ENCODE measurements around the gene SLFN12.
"Not testable (repeated sequence)": the region's sequence is repeated elsewhere in the genome, so short reads cannot be mapped to it uniquely, and the experiment has no call there.

The SLFN12 gene

GRCh38 chr17:35428229-35428628 lies 4.1 kb downstream of the SLFN12 start:
- TF ChIP-seq CTCF (IDR thresholded peaks at IDR 0.05; ENCODE audit: low read depth, low read length) = no peak
- no peak overlapping the region for H3K4me3 ChIP-seq (ENCODE audit: low read depth, low read length)
- H3K36me3 ChIP-seq = no peaks in the 10 kb centered on the region
- no peaks in the 10 kb centered on the region for H3K9me3 ChIP-seq (ENCODE audit: severe bottlenecking)
- no peak for DNase-seq
- peaks cover 86% of the 10 kb centered on the region for H3K27me3 ChIP-seq (ENCODE audit: insufficient read depth, low read depth, severe bottlenecking)
- H3K27ac ChIP-seq = no peak overlapping the region

DNA sequence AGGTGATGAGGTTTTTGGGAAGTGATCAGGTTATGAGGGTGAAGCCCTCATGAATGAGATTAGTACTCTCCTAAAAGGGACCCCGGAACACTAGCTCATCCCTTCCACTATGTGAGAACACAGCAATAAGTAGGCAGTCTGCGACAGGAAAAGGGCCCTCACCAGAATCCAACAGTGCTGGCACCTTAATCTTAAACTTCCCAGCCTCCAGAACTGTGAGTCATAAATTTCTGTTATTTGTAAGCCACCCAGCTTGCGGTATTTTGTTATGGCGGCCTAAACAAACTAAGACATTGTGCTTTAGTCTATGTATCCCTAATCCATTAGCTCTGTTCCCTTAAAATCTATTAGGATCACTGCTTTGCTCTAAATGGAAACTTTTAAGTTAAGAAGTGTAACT lies 8.5 kb downstream of the SLFN12 start:
- Histone ChIP-seq H3K36me3 (no peaks in the 10 kb centered on the region), H3K27ac (no peak overlapping the region), H3K27me3 (ENCODE audit: insufficient read depth, low read depth, severe bottlenecking) (peaks cover 83% of the 10 kb centered on the region), H3K9me3 (ENCODE audit: severe bottlenecking) (peaks cover 3% of the 10 kb centered on the region), H3K4me3 (ENCODE audit: low read depth, low read length) (no peak overlapping the region)
- no peak for TF ChIP-seq CTCF (IDR thresholded peaks at IDR 0.05; ENCODE audit: low read depth, low read length)
- no peak for DNase-seq

DNA sequence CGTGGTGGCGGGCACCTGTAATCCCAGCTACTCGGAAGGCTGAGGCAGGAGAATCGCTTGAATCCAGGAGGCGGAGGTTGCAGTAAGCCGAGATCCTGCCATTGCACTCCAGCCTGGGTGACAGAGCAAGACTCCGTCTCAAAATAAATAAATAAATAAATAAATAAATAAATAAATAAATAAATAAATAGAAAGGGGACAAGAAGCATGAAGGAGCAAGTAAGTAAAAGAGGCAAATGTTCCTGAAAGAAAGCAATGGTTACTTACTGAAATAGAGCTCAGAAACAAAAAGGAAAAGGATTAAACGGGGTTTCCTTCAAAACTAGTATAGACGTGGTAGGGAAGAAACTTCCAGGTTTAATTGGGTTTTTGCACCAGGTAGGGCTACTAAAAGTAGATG lies 11.2 kb downstream of the SLFN12 start:
- H3K36me3 ChIP-seq; H3K27ac ChIP-seq; DNase-seq; H3K4me3 ChIP-seq (ENCODE audit: low read depth, low read length); H3K9me3 ChIP-seq (ENCODE audit: severe bottlenecking): not testable (repeated sequence)
- H3K27me3 ChIP-seq (ENCODE audit: insufficient read depth, low read depth, severe bottlenecking) = peaks cover 82% of the 10 kb centered on the region

DNA sequence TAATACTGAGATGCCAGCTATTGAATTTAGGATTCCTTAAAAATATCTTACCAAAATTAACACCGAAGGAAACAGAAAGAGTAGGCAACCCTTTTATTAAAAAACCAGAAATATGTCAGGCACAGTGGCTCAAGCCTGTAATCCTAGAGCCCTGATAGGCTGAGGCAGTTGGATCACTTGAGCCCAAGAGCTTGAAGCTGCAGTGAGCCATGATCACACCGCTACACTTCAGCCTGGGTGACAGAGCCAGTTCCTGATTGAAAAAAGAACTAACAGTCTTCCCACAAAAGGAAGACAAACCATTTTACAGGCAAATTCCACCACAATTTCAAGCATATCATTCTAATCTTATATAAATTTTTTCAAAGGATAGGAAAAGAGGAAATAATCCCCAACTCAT lies 15.6 kb downstream of the SLFN12 start:
- no peak overlapping the region for H3K4me3 ChIP-seq (ENCODE audit: low read depth, low read length)
- H3K27me3 ChIP-seq (ENCODE audit: insufficient read depth, low read depth, severe bottlenecking) = peaks cover 78% of the 10 kb centered on the region
- no peaks in the 10 kb centered on the region for H3K36me3 ChIP-seq
- H3K9me3 ChIP-seq (ENCODE audit: severe bottlenecking) = peaks cover 10% of the 10 kb centered on the region
- H3K27ac ChIP-seq = no peak overlapping the region
- TF ChIP-seq CTCF (IDR thresholded peaks at IDR 0.05; ENCODE audit: low read depth, low read length) = no peak
- no peak for DNase-seq

DNA sequence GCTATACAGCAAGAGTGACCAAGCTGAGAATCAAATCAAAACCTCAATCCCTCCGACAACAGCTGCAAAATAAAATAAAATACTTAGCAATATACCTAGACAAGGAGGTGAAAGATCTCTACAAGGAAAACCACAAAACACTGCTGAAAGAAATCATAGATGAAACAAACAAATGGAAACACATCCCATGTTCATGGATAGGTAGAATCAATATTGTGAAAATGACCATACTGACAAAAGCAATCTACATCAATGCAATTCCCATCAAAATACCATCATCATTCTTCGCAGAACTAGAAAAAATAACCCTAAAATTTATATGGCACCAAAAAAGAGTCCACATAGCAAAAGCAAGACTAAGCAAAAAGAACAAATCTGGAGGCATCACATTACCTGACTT lies 17.6 kb downstream of the SLFN12 start:
- DNase-seq, H3K36me3 ChIP-seq: not testable (repeated sequence)
- H3K27me3 ChIP-seq (ENCODE audit: insufficient read depth, low read depth, severe bottlenecking) = peaks cover 79% of the 10 kb centered on the region

DNA sequence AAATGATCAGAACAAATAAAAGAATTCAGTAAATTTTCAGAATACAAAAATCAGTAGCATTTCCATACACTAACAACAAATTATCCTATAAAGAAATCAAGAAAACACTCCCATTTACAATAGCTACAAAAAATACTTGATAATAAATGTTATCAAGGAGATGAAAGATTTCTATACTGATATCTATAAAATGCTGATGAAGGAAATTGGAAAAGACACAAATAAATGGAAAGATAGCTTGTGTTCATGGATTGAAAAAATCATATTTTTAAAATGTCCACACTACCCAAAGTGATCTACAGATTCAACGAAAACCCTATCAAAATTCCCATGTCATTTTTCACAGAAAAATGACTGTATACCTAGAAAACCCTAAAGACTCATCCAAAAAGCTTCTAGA lies 18.1 kb downstream of the SLFN12 start:
- TF ChIP-seq CTCF (IDR thresholded peaks at IDR 0.05; ENCODE audit: low read depth, low read length) = no peak
- peaks cover 79% of the 10 kb centered on the region for H3K27me3 ChIP-seq (ENCODE audit: insufficient read depth, low read depth, severe bottlenecking)
- no peaks in the 10 kb centered on the region for H3K36me3 ChIP-seq
- peaks cover 7% of the 10 kb centered on the region for H3K9me3 ChIP-seq (ENCODE audit: severe bottlenecking)
- H3K27ac ChIP-seq = no peak overlapping the region
- DNase-seq = no peak
- no peak overlapping the region for H3K4me3 ChIP-seq (ENCODE audit: low read depth, low read length)

More for the DNA sequence above, 17.6 kb downstream of the SLFN12 start:
- H3K27ac ChIP-seq; H3K4me3 ChIP-seq (ENCODE audit: low read depth, low read length): not testable (repeated sequence)
- H3K9me3 ChIP-seq (ENCODE audit: severe bottlenecking) = peaks cover 10% of the 10 kb centered on the region

- H3K27ac ChIP-seq = no peak overlapping the region
- H3K9me3 ChIP-seq (ENCODE audit: severe bottlenecking) = no peaks in the 10 kb centered on the region
- peaks cover 73% of the 10 kb centered on the region for H3K27me3 ChIP-seq (ENCODE audit: insufficient read depth, low read depth, severe bottlenecking)
- H3K4me3 ChIP-seq (ENCODE audit: low read depth, low read length) = no peak overlapping the region
- no peak for TF ChIP-seq CTCF (IDR thresholded peaks at IDR 0.05; ENCODE audit: low read depth, low read length)
- DNase-seq = no peak
- H3K36me3 ChIP-seq = no peaks in the 10 kb centered on the region
These were observed 24.8 kb downstream of the SLFN12 start for GRCh38 chr17:35407531-35407930.
